Smooth muscle cell (in vitro differentiated cells): ENCODE data around the gene GBX1. TPM values are rescaled to one million over a fixed set of nuclear protein-coding genes. Genes with fewer than 3 reads are reported as not detected.

ENCODE experiments used
- DNase-seq: peaks from one replicate; lab custom pipeline; 2025; ENCODE audit not compliant: unreplicated experiment; lab: John Stamatoyannopoulos, UW
- H2AFZ ChIP-seq: fragments of 200-600 bp; sonication (generic); 2 replicates; pipeline ENCODE4 v1.6.0; 2016; ENCODE audit warnings: antibody characterized with exemption, low read depth, mild to moderate bottlenecking
- H3F3A ChIP-seq: fragments of 200-600 bp; sonication (generic); 2 replicates; pipeline ENCODE4 v1.6.0; 2017; ENCODE audit warnings: antibody characterized with exemption, low read depth
- H3K27ac ChIP-seq: fragments of 200-600 bp; sonication (generic); 2 replicates; pipeline ENCODE4 v1.5.1; 2016; ENCODE audit warnings: low read depth, mild to moderate bottlenecking
- H3K27me3 ChIP-seq: fragments of 200-600 bp; sonication (generic); 2 replicates; pipeline ENCODE4 v1.6.1; 2016; ENCODE audit warnings: low read depth, mild to moderate bottlenecking
- H3K36me3 ChIP-seq: fragments of 200-600 bp; sonication (generic); 2 replicates; pipeline ENCODE4 v1.5.1; 2016; ENCODE audit warnings: low read depth
- H3K4me1 ChIP-seq: fragments of 200-600 bp; sonication (generic); 2 replicates; pipeline ENCODE4 v1.5.1; 2016; ENCODE audit warnings: low read depth
- H3K4me2 ChIP-seq: fragments of 200-600 bp; sonication (generic); 2 replicates; pipeline ENCODE4 v1.6.0; 2016; ENCODE audit warnings: mild to moderate bottlenecking
- H3K4me3 ChIP-seq: fragments of 200-600 bp; sonication (generic); 2 replicates; pipeline ENCODE4 v1.5.1; 2016; ENCODE audit warnings: mild to moderate bottlenecking
- H3K79me2 ChIP-seq: fragments of 200-600 bp; sonication (generic); 2 replicates; pipeline ENCODE4 v1.6.0; 2016; ENCODE audit warnings: low read depth, mild to moderate bottlenecking
- H3K9ac ChIP-seq: fragments of 200-600 bp; sonication (generic); 2 replicates; pipeline ENCODE4 v1.6.0; 2016; ENCODE audit warnings: low read depth
- H3K9me3 ChIP-seq: fragments of 200-600 bp; sonication (generic); replicated peaks from 2 replicates; pipeline ENCODE4 v1.5.1; 2016; ENCODE audit warnings: low read depth
- H4K20me1 ChIP-seq: fragments of 200-600 bp; sonication (generic); 2 replicates; pipeline ENCODE4 v1.6.0; 2016; ENCODE audit warnings: low read depth
- WGBS: methylation state at CpG from one replicate; pipeline ENCODE4 v1.1.7; 2016; ENCODE audit warnings: low lambda C conversion rate; 5-methylcytosine and 5-hydroxymethylcytosine counted together
- polyA plus RNA-seq: library from polyadenylated mRNA; unstranded; fragments of >200 nt; fragmentation: Nextera tagmentation; extraction: Ambion mirVana; gene quantifications from 2 replicates; pipeline ENCODE4 v1.2.1, GENCODE V29; 2016
- total RNA-seq: library from RNA; depleted of rRNA; stranded (reverse); fragments of >200 nt; gene quantifications from 2 replicates; pipeline ENCODE4 v1.2.3, GENCODE V29; 2014
- TF ChIP-seq, protein P1 (sequence below): fragments of 200-600 bp; sonication (generic); IDR thresholded peaks from 2 replicates; pipeline ENCODE4 v1.5.1; 2017; ENCODE audit warnings: borderline replicate concordance, mild to moderate bottlenecking, antibody characterized with exemption; ENCODE audit not compliant: insufficient read depth, poor library complexity, severe bottlenecking

GBX1 gene
- total and polyA plus RNA-seq, 2 experiments from 2014 or later = not detected

GRCh38 chr7:151099486-151100211, 67.8 kb downstream of the GBX1 start:
- H3K9ac ChIP-seq = no peak overlapping the region
- H3K27me3 ChIP-seq = no peaks in the 10 kb centered on the region
- 92% methylated on average over 20 of the region's 20 CpGs for WGBS
- no peak overlapping the region for H3K4me3 ChIP-seq
- no peak overlapping the region for H2AFZ ChIP-seq
- H3F3A ChIP-seq = no peaks in the 10 kb centered on the region
- H3K9me3 ChIP-seq = no peaks in the 10 kb centered on the region
- no peak overlapping the region for H3K4me2 ChIP-seq
- no peaks in the 10 kb centered on the region for H3K4me1 ChIP-seq
- H4K20me1 ChIP-seq = peaks cover 98% of the 10 kb centered on the region
- H3K79me2 ChIP-seq = peaks cover 88% of the 10 kb centered on the region
- no peak for DNase-seq
- no peak overlapping the region for H3K27ac ChIP-seq
- TF ChIP-seq, protein P1, sequence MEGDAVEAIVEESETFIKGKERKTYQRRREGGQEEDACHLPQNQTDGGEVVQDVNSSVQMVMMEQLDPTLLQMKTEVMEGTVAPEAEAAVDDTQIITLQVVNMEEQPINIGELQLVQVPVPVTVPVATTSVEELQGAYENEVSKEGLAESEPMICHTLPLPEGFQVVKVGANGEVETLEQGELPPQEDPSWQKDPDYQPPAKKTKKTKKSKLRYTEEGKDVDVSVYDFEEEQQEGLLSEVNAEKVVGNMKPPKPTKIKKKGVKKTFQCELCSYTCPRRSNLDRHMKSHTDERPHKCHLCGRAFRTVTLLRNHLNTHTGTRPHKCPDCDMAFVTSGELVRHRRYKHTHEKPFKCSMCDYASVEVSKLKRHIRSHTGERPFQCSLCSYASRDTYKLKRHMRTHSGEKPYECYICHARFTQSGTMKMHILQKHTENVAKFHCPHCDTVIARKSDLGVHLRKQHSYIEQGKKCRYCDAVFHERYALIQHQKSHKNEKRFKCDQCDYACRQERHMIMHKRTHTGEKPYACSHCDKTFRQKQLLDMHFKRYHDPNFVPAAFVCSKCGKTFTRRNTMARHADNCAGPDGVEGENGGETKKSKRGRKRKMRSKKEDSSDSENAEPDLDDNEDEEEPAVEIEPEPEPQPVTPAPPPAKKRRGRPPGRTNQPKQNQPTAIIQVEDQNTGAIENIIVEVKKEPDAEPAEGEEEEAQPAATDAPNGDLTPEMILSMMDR = no peak
- no peaks in the 10 kb centered on the region for H3K36me3 ChIP-seq

Other genes starting within 250 kb of the GBX1 start
- gene KCNH2, start 189.4 kb downstream of the GBX1 start, total RNA-seq = 12.9 and 13.3 TPM in 2 replicates
- gene KCNH2, start 189.4 kb downstream of the GBX1 start, polyA plus RNA-seq = 32.1 and 37.7 TPM in 2 replicates
- gene NOS3, start 176.7 kb downstream of the GBX1 start, total RNA-seq = 3.4 and 6.2 TPM in 2 replicates
- 7.8 and 11.7 TPM in 2 replicates for gene NOS3, start 176.7 kb downstream of the GBX1 start, polyA plus RNA-seq
- gene ATG9B, start 143.2 kb downstream of the GBX1 start, total RNA-seq = 1.7 and 2.6 TPM in 2 replicates
- gene ATG9B, start 143.2 kb downstream of the GBX1 start, polyA plus RNA-seq = 6.5 and 16.6 TPM in 2 replicates
- gene ABCB8, start 139.2 kb downstream of the GBX1 start, total RNA-seq = 17.3 and 23.4 TPM in 2 replicates
- 24.2 and 27.0 TPM in 2 replicates for gene ABCB8, start 139.2 kb downstream of the GBX1 start, polyA plus RNA-seq
- gene ASIC3, start 119.2 kb downstream of the GBX1 start, total RNA-seq = 2.2 and 2.3 TPM in 2 replicates
- gene ASIC3, start 119.2 kb downstream of the GBX1 start, polyA plus RNA-seq = 2.0 and 4.7 TPM in 2 replicates
- gene CDK5, start 109.8 kb downstream of the GBX1 start, total RNA-seq = 18.6 and 22.1 TPM in 2 replicates
- gene CDK5, start 109.8 kb downstream of the GBX1 start, polyA plus RNA-seq = 36.4 and 50.1 TPM in 2 replicates
- gene SLC4A2, start 108.1 kb downstream of the GBX1 start, total RNA-seq = 42.3 and 89.3 TPM in 2 replicates
- 96.4 and 104 TPM in 2 replicates for gene SLC4A2, start 108.1 kb downstream of the GBX1 start, polyA plus RNA-seq
- gene FASTK, start 86.9 kb downstream of the GBX1 start, total RNA-seq = 92.0 and 100 TPM in 2 replicates
- 177 and 188 TPM in 2 replicates for gene FASTK, start 86.9 kb downstream of the GBX1 start, polyA plus RNA-seq
- gene TMUB1, start 84.2 kb downstream of the GBX1 start, total RNA-seq = 30.3 and 35.9 TPM in 2 replicates
- 69.8 and 70.4 TPM in 2 replicates for gene TMUB1, start 84.2 kb downstream of the GBX1 start, polyA plus RNA-seq
- 27.2 and 29.8 TPM in 2 replicates for gene AGAP3, start 81.2 kb downstream of the GBX1 start, total RNA-seq
- gene AGAP3, start 81.2 kb downstream of the GBX1 start, polyA plus RNA-seq = 51.4 and 87.3 TPM in 2 replicates
- gene ASB10, start 19.6 kb upstream of the GBX1 start, total RNA-seq = not detected in 2 replicates
- not detected in 2 replicates for gene ASB10, start 19.6 kb upstream of the GBX1 start, polyA plus RNA-seq
- not detected in 2 replicates for gene H2BK1, start 42.8 kb upstream of the GBX1 start, total RNA-seq
- gene H2BK1, start 42.8 kb upstream of the GBX1 start, polyA plus RNA-seq = not detected in 2 replicates
- gene ABCF2, start 59.5 kb upstream of the GBX1 start, total RNA-seq = 30.5 and 35.1 TPM in 2 replicates
- 24.2 and 26.5 TPM in 2 replicates for gene ABCF2, start 59.5 kb upstream of the GBX1 start, polyA plus RNA-seq
- 42.3 and 43.7 TPM in 2 replicates for gene CHPF2, start 64.8 kb upstream of the GBX1 start, total RNA-seq
- gene CHPF2, start 64.8 kb upstream of the GBX1 start, polyA plus RNA-seq = 70.8 and 71.8 TPM in 2 replicates
- gene SMARCD3, start 81.0 kb upstream of the GBX1 start, total RNA-seq = 35.8 and 44.4 TPM in 2 replicates
- 58.1 and 66.3 TPM in 2 replicates for gene SMARCD3, start 81.0 kb upstream of the GBX1 start, polyA plus RNA-seq
- gene NUB1, start 174.1 kb upstream of the GBX1 start, total RNA-seq = 34.7 and 36.9 TPM in 2 replicates
- 27.7 and 28.5 TPM in 2 replicates for gene NUB1, start 174.1 kb upstream of the GBX1 start, polyA plus RNA-seq
- gene WDR86, start 242.3 kb upstream of the GBX1 start, total RNA-seq = 1.3 and 5.6 TPM in 2 replicates
- gene WDR86, start 242.3 kb upstream of the GBX1 start, polyA plus RNA-seq = 4.1 and 8.3 TPM in 2 replicates